Measurements from ENCODE around the gene GJB6. TPM values are rescaled to one million over a fixed set of nuclear protein-coding genes. Genes with fewer than 3 reads are reported as not detected.

Gene GJB6
- polyA plus RNA-seq, 2 of the 4 experiments (the other 2 are of a cell fraction), result 0.06 TPM; not detected in 1

DNA sequence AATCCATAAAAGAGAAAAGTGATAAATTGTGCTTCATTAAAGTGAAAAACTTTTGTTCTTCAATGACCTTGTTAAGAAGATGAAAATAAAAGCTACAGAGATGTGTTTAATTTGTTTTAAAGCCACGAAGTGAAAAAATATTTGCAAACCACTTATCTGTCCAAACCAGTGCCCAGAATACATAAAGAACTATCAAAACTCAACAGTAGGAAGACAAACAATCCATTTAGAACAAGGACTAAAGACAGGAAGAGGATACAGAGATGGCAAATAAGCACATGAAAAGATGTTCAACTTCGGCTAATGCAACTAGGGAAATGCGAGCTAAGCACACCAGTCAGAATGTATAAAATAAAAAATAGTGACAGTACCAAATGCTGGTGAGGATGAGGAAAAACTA is 15.0 kb downstream of the GJB6 start:
- ATAC-seq (no peak), DNase-seq (ENCODE audit: low read depth in 1 of 2, low spot score in 1 of 2) (no peak), FAIRE-seq (no peak)
- Histone ChIP-seq H3K4me3 (no peak overlapping the region), H3K9me3 (no peaks in the 10 kb centered on the region), H3K27ac (no peak overlapping the region), H3K4me2 (no peak overlapping the region), H3K4me1 (no peaks in the 10 kb centered on the region)
- CTCF ChIA-PET, result no interaction called here
- TF ChIP-seq, protein P1, sequence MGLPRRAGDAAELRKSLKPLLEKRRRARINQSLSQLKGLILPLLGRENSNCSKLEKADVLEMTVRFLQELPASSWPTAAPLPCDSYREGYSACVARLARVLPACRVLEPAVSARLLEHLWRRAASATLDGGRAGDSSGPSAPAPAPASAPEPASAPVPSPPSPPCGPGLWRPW (IDR thresholded peaks at IDR 0.05), result no peak
- TF ChIP-seq MAZ (IDR thresholded peaks at IDR 0.05; ENCODE audit: borderline replicate concordance, low read depth, low read length) (no peak), POLR2AphosphoS2 (conservative IDR thresholded peaks at IDR 0.05; ENCODE audit: low read length) (no peak), NR3C1 (IDR thresholded peaks at IDR 0.05) (no peak), RFX5 (IDR thresholded peaks at IDR 0.05) (no peak), HOXA7 (CRISPR knock-in tag; IDR thresholded peaks at IDR 0.05) (no peak), RNF2 (IDR thresholded peaks at IDR 0.05; ENCODE audit: borderline replicate concordance, low read depth) (no peak), JUN (IDR thresholded peaks at IDR 0.05) (no peak), FOSL2 (IDR thresholded peaks at IDR 0.05) (no peak), FOSL2 (CRISPR knock-in tag; IDR thresholded peaks at IDR 0.05) (no peak)
- TF ChIP-seq, protein P2, sequence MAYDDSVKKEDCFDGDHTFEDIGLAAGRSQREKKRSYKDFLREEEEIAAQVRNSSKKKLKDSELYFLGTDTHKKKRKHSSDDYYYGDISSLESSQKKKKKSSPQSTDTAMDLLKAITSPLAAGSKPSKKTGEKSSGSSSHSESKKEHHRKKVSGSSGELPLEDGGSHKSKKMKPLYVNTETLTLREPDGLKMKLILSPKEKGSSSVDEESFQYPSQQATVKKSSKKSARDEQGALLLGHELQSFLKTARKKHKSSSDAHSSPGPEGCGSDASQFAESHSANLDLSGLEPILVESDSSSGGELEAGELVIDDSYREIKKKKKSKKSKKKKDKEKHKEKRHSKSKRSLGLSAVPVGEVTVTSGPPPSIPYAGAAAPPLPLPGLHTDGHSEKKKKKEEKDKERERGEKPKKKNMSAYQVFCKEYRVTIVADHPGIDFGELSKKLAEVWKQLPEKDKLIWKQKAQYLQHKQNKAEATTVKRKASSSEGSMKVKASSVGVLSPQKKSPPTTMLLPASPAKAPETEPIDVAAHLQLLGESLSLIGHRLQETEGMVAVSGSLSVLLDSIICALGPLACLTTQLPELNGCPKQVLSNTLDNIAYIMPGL (CRISPR knock-in tag; IDR thresholded peaks at IDR 0.05; ENCODE audit: borderline replicate concordance), result no peak
- TF ChIP-seq, protein P3, sequence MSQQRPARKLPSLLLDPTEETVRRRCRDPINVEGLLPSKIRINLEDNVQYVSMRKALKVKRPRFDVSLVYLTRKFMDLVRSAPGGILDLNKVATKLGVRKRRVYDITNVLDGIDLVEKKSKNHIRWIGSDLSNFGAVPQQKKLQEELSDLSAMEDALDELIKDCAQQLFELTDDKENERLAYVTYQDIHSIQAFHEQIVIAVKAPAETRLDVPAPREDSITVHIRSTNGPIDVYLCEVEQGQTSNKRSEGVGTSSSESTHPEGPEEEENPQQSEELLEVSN (IDR thresholded peaks at IDR 0.05; ENCODE audit: borderline replicate concordance, low read depth), result no peak
- POLR2A ChIA-PET, result no interaction called here
- WGBS (ENCODE audit: missing lambda C conversion rate), result 44% methylated on average over 3 of the region's 3 CpGs

DNA sequence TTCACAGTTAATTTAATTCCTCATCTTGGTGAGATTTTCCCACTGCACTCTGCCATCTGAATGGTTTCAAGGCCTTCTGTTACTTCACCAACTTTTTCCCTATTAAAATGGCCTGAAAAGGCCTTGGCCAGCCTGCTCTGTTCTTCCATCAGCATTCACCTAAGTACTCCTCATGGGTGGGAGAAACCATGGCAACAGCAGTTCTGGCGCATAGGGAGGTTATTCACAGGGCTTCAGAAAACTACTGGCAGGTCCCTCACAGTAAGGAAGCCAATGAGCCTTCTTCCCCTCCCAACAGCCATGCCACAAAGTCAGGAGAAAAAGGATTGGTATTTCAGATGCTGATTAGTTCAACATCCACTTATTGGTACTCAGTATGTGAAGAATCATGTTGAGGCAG is 22.2 kb downstream of the GJB6 start:
- 82% methylated on average over 1 of the region's 1 CpG for WGBS (ENCODE audit: missing lambda C conversion rate)
- FAIRE-seq, result no peak
- H3K4me2 ChIP-seq, result no peak overlapping the region
- ChIA-PET POLR2A (no interaction called here), CTCF (interaction anchor here (1.7 kb wide), 1 partner anchor 18 kb away, joined by 3 read pairs; no protein-coding TSS in a partner anchor)
- no peak for TF ChIP-seq CHD2 (IDR thresholded peaks at IDR 0.05; ENCODE audit: low read length, partially characterized antibody)
- TF ChIP-seq ZC3H11A (IDR thresholded peaks at IDR 0.05), result no peak
- TF ChIP-seq GATA3 (IDR thresholded peaks at IDR 0.05; ENCODE audit: borderline replicate concordance), result no peak
- TF ChIP-seq KDM1A (IDR thresholded peaks at IDR 0.05; ENCODE audit: low read depth), result no peak
- TF ChIP-seq, protein P4, sequence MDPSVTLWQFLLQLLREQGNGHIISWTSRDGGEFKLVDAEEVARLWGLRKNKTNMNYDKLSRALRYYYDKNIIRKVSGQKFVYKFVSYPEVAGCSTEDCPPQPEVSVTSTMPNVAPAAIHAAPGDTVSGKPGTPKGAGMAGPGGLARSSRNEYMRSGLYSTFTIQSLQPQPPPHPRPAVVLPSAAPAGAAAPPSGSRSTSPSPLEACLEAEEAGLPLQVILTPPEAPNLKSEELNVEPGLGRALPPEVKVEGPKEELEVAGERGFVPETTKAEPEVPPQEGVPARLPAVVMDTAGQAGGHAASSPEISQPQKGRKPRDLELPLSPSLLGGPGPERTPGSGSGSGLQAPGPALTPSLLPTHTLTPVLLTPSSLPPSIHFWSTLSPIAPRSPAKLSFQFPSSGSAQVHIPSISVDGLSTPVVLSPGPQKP (IDR thresholded peaks at IDR 0.05; ENCODE audit: low read depth, low read length), result no peak
- no peak for TF ChIP-seq RFX5 (IDR thresholded peaks at IDR 0.05)
- no peak for TF ChIP-seq TFCP2L1 (CRISPR knock-in tag; IDR thresholded peaks at IDR 0.05)
- no peak for TF ChIP-seq MAFK (IDR thresholded peaks at IDR 0.05; ENCODE audit: partially characterized antibody)
- TF ChIP-seq ESRRA (IDR thresholded peaks at IDR 0.05; ENCODE audit: borderline replicate concordance, low read length), result no peak
- TF ChIP-seq, protein P5, sequence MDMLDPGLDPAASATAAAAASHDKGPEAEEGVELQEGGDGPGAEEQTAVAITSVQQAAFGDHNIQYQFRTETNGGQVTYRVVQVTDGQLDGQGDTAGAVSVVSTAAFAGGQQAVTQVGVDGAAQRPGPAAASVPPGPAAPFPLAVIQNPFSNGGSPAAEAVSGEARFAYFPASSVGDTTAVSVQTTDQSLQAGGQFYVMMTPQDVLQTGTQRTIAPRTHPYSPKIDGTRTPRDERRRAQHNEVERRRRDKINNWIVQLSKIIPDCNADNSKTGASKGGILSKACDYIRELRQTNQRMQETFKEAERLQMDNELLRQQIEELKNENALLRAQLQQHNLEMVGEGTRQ (IDR thresholded peaks at IDR 0.05), result no peak
- no peak for TF ChIP-seq CBX8 (IDR thresholded peaks at IDR 0.05)
- TF ChIP-seq CBX2 (IDR thresholded peaks at IDR 0.05; ENCODE audit: borderline replicate concordance, low read depth), result no peak
- TF ChIP-seq HOXA7 (CRISPR knock-in tag; IDR thresholded peaks at IDR 0.05), result no peak
- no peak for TF ChIP-seq JUNB (IDR thresholded peaks at IDR 0.05)
- no peak for TF ChIP-seq ZNF302 (CRISPR knock-in tag; IDR thresholded peaks at IDR 0.05)
- TF ChIP-seq SREBF2 (IDR thresholded peaks at IDR 0.05), result no peak
- TF ChIP-seq FOXS1 (CRISPR knock-in tag; IDR thresholded peaks at IDR 0.05), result no peak
- TF ChIP-seq RCOR1 (IDR thresholded peaks at IDR 0.05; ENCODE audit: low read depth, low read length), result no peak
- no peak for TF ChIP-seq POLR2A (IDR thresholded peaks at IDR 0.05; ENCODE audit: low read length)
- no peak for DNase-seq (ENCODE audit: low read depth in 1 of 2, low spot score in 1 of 2)
- H3K9me3 ChIP-seq, result no peaks in the 10 kb centered on the region
- no peaks in the 10 kb centered on the region for H3K4me1 ChIP-seq
- no peak overlapping the region for H3K4me3 ChIP-seq
- no peak for ATAC-seq
- no peak overlapping the region for H3K27ac ChIP-seq

All from A549 (cell line).